AG04450 (cell line): ENCODE data around the gene OCEL1. TPM values are rescaled to one million over a fixed set of nuclear protein-coding genes. Genes with fewer than 3 reads are reported as not detected.

Experiments
- CTCF ChIA-PET: fragments of 300-600, 350-600 bp; formaldehyde crosslinking; extraction: SDS; loops from one replicate; lab custom pipeline; 2022; ENCODE audit warnings: antibody characterized with exemption, inconsistent platforms; lab: Charles Lee
- POLR2A ChIA-PET: fragments of 350-600 bp; formaldehyde crosslinking; extraction: SDS; loops from one replicate; lab custom pipeline; 2021; ENCODE audit warnings: antibody characterized with exemption, inconsistent platforms; lab: Yijun Ruan, JAX
- DNase-seq: peaks from one replicate; pipeline ENCODE4 v3.0.0-alpha.2; 2011; ENCODE audit warnings: low read depth, low spot score
- H3K27ac ChIP-seq: one replicate; pipeline ENCODE4 v1.5.1; 2012; ENCODE audit warnings: low read depth, low read length, control low read depth
- H3K27me3 ChIP-seq: one replicate; pipeline ENCODE4 v1.6.0; 2012; ENCODE audit warnings: low read length; ENCODE audit not compliant: control insufficient read depth, insufficient read depth
- H3K4me3 ChIP-seq: 2 replicates; pipeline ENCODE4 v1.5.1; 2011; ENCODE audit warnings: mild to moderate bottlenecking, low read depth, low read length, control low read depth
- H3K9me3 ChIP-seq: 2 replicates; pipeline ENCODE4 v1.5.1; 2012; ENCODE audit warnings: low read length; ENCODE audit not compliant: control insufficient read depth, insufficient read depth
- polyA plus RNA-seq: library from polyadenylated mRNA; depleted of rRNA; stranded (reverse); fragments of >200 nt; gene quantifications from 2 replicates; pipeline ENCODE4 v1.2.3, GENCODE V29; 2011
- TF ChIP-seq, protein P1 (sequence below): IDR thresholded peaks from 2 replicates; pipeline ENCODE4 v1.5.1; 2011; ENCODE audit warnings: low read depth, low read length, control low read depth, inconsistent platforms

OCEL1 gene
- polyA plus RNA-seq, 1 experiment, result 4.6 TPM

DNA sequence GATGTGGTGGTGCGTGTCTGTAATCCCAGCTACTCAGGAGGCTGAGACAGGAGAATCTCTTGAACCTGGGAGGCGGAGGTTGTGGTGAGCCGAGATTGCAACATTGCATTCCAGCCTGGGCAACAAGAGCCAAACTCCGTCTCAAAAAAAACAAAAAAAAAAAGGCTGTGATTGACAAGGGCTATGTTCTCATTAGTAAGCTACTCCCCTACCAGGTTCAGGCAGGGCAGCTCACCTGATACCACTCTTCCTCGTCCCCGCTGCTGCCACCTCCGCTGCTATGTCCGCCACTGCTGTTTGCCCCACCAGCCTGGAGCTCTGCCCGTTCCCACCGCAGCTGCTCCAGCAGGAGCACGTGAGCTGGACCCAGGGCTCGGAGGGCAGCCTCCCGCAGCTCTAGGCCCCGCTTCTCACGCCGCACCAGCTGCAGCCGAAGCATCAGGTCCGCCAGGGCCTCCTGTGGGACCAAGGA lies 29.2 kb downstream of the OCEL1 start:
- CTCF ChIA-PET, result interaction anchor here (1.2 to 1.3 kb wide), 2 partner anchors 19 to 27 kb away, joined by 4 to 5 read pairs; partner anchors contain the start of gene ANKLE1
- TF ChIP-seq, protein P1, sequence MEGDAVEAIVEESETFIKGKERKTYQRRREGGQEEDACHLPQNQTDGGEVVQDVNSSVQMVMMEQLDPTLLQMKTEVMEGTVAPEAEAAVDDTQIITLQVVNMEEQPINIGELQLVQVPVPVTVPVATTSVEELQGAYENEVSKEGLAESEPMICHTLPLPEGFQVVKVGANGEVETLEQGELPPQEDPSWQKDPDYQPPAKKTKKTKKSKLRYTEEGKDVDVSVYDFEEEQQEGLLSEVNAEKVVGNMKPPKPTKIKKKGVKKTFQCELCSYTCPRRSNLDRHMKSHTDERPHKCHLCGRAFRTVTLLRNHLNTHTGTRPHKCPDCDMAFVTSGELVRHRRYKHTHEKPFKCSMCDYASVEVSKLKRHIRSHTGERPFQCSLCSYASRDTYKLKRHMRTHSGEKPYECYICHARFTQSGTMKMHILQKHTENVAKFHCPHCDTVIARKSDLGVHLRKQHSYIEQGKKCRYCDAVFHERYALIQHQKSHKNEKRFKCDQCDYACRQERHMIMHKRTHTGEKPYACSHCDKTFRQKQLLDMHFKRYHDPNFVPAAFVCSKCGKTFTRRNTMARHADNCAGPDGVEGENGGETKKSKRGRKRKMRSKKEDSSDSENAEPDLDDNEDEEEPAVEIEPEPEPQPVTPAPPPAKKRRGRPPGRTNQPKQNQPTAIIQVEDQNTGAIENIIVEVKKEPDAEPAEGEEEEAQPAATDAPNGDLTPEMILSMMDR, result no peak
- no peak for DNase-seq
- H3K27ac ChIP-seq, result no peak overlapping the region
- peaks cover 16% of the 10 kb centered on the region for H3K9me3 ChIP-seq
- H3K4me3 ChIP-seq, result no peak overlapping the region
- H3K27me3 ChIP-seq, result peaks cover 8% of the 10 kb centered on the region
- POLR2A ChIA-PET, result no interaction called here

DNA sequence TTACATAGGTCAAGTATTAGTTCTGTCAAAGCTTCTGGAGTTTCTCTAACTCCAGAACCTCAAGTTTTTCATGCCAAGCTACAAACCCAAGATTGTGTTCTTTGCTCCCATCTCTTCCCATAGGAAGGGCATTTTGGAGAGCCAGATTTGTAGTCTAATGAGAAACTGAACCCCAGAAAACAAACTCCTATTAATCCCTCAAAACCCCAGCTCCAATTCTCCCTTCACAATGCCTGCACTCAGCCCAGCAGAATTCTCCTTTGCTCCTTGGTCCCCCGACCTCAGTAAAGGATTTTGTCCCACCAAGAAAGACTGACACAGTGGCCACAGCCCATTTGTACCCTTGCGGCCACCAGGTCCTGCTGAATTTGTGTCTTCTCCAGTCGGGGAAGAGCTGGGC lies 30.1 kb downstream of the OCEL1 start:
- Histone ChIP-seq H3K4me3 (no peak overlapping the region), H3K9me3 (peaks cover 17% of the 10 kb centered on the region), H3K27ac (no peak overlapping the region), H3K27me3 (peaks cover 8% of the 10 kb centered on the region)
- TF ChIP-seq, protein P1, result no peak
- ChIA-PET CTCF (no interaction called here), POLR2A (no interaction called here)
- DNase-seq, result no peak

DNA sequence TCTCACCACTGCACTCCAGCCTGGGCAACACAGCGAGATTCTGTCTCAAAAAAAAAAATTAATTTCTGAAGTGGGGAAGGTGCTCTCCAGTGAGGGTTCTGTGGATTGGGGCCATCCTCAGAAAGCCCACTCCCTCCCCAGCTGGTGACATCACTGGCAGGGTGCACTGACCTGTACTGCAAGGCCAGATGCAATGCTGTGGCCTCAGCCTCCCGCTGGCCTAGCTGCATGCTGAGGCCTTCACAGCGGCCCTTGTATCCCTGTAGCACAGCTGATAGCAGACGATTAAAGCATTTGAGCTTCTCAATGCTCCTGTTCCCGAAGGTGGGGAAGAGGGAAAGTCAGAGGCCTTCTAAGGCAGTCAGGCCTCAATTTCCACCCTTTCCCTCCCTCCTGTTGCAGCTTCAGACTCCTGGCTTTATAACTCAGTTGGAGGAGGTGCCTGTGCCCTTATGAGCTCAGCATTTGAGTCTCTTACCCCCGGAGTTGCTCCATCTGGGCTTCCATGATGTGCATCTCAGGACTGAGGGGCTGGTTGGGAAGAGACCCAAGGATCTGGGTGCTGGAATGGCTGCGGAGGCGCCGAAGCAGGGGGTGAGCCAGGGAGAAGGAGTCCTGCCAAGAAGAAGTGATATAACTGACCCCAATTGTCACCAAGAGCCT lies 33.2 kb downstream of the OCEL1 start:
- peaks cover 17% of the 10 kb centered on the region for H3K9me3 ChIP-seq
- H3K4me3 ChIP-seq, result no peak overlapping the region
- no peak for DNase-seq
- ChIA-PET CTCF (interaction anchor here (0.6 to 1.9 kb wide), 5 partner anchors 9 to 493 kb away, joined by 3 to 7 read pairs (median 3); no protein-coding TSS in a partner anchor), POLR2A (no interaction called here)
- TF ChIP-seq, protein P1, result no peak
- H3K27me3 ChIP-seq, result peaks cover 8% of the 10 kb centered on the region
- H3K27ac ChIP-seq, result no peak overlapping the region

DNA sequence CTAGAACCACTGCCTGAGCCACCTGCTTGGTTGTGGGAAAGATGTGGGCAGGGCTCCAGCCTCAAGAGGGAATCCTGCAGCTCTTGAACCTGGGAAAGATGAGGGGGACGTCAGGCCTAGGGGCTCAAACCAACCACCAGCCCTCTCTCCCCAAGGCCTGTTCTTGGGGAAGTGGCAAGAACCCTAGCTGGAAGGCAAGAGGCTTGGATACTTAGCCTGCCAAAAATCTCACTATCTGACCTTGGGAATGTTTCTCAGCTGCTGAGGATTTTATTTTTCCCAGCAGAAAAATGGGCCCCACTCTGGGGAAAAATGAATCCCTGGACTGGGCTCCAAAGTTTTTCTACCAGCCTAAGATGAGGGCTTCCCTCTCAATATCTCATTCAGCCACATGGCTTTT lies 33.9 kb downstream of the OCEL1 start:
- H3K27me3 ChIP-seq, result peaks cover 8% of the 10 kb centered on the region
- POLR2A ChIA-PET, result no interaction called here
- TF ChIP-seq, protein P1, result no peak
- CTCF ChIA-PET, result interaction anchor here (0.6 to 1.9 kb wide), 8 partner anchors 7 to 194 kb away, joined by 3 to 7 read pairs (median 3); no protein-coding TSS in a partner anchor
- H3K27ac ChIP-seq, result no peak overlapping the region
- DNase-seq, result no peak
- H3K9me3 ChIP-seq, result peaks cover 17% of the 10 kb centered on the region
- H3K4me3 ChIP-seq, result no peak overlapping the region

DNA sequence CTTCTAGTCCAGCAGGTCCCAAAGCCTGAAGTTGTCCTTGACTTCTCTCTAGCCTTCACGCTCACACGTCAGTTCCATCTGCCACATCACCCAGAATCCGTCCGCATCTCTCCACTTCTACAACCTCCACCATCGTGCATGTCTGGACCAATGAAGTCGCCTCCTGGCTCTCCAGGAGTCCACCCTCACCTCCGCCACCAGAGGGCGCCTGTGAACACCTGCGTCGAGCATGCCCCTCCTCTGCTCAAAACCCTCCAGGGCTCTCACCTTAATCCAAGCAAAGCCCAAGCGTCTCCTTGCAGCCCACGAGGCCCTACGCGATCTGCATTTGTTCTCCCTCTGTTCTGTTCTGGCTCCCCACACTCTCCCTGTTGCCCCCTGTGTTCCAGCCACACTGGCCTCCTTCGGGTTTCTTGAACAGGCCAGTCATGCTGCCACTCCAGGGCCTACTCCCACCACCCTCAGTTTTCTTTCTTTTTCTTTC lies 34.9 kb downstream of the OCEL1 start:
- ChIA-PET POLR2A (no interaction called here), CTCF (interaction anchor here (0.6 to 1.9 kb wide), 9 partner anchors 8 to 269 kb away, joined by 3 to 7 read pairs (median 3); no protein-coding TSS in a partner anchor)
- DNase-seq, result no peak
- Histone ChIP-seq H3K4me3 (no peak overlapping the region), H3K27me3 (peaks cover 8% of the 10 kb centered on the region), H3K9me3 (peaks cover 17% of the 10 kb centered on the region), H3K27ac (no peak overlapping the region)
- TF ChIP-seq, protein P1, result peak; percentile 83
